ENCODE measurements around the gene KRTAP5-8.

DNA sequence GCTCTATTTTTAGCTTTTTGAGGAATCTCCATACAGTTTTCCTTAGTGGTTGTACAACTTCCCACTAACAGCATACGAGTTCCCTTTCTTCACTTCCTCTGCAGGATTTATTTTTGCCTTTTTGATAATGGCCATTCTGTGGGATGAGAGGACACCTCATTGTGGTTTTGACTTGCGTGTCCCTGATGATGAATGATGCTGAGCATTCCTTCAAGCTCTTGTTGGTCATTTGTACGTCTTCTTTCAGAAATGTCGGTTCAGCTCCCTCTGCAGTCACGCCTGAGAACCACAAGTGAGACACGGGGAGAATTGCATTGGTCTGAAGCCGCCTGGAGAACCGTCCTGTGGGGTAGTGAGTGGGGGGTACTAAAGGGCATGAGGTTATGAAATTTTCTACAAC, 25.6 kb downstream of the KRTAP5-8 start:
- TF ChIP-seq EZH2 (IDR thresholded peaks at IDR 0.05; ENCODE audit: insufficient read depth, poor library complexity, severe bottlenecking) (no peak), EZH2phosphoT487 (IDR thresholded peaks at IDR 0.05; ENCODE audit: insufficient read depth, low read depth) (no peak)
